Hematopoietic multipotent progenitor cell treated with erythropoietin and hydrocortisone succinate and interleukin-3 and kit ligand, for 4 days (in vitro differentiated cells): ENCODE data around the gene ITPKB.
"Not testable (repeated sequence)": the region's sequence is repeated elsewhere in the genome, so short reads cannot be mapped to it uniquely, and the experiment has no call there.

Experiments used
- DNase-seq: peaks from one replicate; pipeline ENCODE4 v3.0.0-alpha.2; 2015

Gene ITPKB

DNA sequence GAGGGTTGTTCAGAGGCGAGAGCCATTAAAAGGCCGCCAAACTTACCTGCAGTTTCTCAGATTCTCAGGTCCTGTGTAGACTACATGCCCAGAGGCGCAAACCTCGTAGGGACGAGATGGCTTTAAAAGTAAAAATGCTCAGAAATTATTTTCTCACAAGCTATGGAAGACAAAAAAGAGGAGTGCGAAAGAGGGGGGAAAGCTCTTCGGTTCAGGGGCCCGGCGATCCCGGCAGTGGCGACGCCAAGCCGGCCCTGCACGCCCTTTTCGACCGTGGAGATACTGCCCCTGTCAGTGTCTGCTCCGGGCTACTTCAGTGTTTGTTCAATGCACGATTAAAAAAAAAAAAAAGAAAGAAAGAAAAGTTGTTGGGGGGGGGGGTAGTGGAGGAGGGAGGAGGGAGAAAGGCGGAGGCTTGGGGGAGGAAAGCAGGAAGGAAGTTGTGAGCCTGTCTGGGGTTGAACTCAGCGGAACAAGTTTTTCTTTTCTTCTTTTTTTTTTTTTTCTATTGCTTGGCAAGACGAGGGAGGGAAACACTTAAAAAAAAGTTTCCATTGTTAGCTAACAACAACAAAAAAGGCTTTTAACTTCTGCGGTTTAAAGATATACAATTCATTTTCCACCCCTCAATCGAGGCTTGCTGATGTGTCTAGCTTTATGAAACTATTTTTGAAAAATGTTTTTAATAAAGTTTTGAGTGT, at the start of gene ITPKB:
TSS of gene ITPKB (minus strand) at position 288 of the 701 bp plus-strand sequence. CDS start 1,824 bp downstream, outside the sequence.
- DNase-seq = peak; percentile 95

DNA sequence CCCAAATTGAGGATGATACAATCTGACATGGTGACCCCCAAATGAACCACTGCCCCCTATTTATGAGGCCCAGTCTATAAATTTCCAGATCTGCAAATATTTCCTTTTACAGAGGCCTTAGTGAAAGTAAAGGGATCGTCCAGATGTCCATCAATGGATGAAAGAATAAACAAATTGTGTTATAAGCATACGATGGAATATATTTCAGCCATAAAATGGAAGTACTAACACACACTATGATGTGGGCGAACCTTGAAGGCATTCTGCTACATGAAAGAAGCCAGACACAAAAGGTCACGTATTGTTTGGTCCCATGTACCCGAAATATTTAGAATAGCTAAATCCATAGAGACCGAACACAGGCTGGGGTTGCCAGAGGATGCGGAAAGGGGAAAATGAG, 48.6 kb upstream of the ITPKB start:
- no peak for DNase-seq

DNA sequence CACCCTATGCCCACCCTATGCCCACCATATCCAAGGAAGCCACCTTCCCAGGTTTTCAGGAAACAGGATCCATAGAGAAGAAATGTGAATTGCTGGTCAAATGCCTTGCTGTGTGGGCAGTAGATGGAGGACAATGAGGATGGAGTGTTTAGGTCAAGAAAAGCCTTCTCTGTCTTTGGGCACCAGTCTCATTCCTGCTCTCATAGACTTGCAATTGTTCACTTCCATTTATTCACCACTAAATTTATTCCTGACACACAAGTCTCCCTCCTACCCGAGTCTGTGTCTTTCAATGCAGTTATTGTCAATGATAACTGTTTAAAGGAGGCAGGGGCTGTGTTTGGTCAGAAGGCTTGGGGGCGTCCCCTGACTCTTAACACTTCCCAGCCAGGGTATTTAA, 48.0 kb upstream of the ITPKB start:
- DNase-seq = no peak

DNA sequence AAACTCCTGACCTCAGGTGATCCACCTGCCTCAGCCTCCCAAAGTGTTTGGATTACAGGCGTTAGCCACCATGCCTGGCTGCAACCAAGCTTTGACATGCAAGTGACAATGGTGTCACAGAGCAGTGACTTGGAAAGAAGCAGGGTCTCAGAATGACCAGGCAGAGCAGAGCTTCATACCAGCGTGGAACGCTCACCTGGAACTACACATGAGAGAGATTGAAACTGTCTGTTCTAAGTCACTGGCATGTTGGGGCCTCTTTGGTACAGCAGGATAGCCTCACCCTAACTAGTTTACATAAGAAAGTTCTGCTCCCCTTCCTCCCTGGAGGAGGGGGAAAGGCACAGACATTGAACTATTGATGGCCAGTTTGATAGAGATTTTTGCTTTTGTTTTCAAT, 47.5 kb upstream of the ITPKB start:
- no peak for DNase-seq

DNA sequence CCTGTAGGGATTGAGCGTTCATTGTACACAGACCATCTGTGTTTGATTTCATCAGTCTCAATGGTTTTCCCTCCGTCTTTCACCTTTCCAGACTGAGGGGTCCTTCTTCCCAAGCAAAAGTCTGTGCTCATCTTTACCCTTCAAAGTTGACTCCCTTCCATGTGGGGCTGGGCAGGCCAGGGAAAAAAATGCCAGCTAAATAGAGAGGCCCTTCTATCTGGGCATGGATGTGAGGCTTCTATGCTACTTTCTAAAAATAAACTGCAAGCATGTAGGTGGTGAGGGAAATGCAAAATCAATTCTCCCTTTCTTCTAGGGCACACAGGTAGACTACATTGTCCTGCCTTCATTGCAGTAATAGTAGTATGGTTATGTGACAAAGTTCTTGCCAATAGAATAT, 46.7 kb upstream of the ITPKB start:
- no peak for DNase-seq

DNA sequence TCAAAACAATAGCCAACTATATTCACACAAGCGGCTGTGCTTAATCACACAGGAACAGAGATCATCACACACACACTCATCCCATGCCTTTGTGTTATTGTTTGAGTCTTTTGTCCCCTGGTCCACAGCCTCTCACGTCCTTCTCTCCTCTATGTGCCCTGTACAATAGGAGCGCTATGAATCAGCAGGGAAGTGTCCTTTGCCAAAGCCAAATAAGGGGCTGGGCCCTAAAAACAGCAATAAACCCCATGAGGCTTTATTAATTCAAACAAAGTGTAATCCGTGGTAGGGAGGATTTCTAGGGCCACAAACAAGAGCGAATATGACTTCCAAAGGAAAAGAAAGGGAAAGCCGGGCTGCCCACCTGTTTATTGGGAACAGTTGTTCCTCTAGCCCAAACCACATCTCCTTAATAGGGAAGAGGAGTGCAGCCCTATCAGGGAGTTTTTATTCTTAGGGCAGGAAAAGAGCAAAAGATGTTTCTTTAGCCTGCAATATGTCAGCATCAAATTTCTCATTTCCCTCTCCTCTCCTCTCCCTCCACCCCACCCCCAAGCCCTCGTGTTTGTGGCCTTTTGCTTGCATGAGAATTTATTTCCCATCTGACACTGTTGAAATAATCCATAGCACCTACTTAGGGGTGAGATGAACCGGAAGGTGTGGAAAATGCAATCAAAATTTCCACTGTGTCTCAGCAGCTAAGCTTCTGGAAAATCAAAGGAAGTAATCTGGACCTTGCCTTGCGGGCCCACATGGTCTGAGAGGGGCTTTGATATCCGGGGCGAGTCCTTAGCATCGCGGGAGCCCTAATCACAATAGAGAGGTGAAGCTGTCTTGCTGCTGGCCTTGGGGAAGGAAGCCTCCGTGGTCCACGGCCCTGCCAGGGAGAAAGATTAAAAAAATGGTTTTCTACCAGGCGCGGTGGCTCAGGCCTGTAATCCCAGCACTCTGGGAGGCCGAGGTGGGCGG, 45.3 kb upstream of the ITPKB start:
- DNase-seq = no peak

DNA sequence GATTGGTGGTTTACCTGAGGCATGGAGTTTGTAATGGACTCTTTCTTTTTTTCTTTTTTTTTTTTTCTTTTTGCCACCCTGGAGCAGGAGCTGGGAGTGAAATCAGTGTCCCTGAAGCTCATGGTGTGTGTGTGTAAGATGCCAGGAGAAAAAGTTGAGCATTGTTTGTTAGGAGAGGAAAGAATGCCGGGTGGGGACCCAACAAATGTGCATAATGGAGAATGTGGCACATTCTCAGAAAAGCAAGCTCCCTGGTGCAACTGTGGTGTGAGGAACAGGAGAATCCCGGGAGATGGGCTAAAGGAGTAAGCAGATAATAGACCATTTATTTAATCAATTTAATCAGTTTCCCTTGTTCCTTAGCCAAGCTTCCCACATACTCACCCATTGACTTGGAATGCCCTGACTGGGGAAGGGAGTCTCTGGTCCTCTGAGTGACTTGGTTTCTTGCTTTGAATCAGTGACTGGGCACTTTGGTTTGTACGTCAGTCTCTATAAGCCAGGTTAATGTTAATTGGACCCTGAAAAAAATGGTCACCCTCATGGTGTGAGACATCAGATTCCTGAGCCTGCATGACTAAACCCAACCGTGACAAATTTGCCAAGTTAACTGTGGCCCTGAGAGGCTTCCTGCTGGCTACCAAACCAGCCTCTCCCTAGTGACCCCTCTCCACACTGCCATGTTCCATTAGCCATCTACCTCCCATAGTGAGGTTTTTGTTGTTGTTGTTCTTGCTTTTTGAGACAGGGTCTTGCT, 43.9 kb upstream of the ITPKB start:
- no peak for DNase-seq

DNA sequence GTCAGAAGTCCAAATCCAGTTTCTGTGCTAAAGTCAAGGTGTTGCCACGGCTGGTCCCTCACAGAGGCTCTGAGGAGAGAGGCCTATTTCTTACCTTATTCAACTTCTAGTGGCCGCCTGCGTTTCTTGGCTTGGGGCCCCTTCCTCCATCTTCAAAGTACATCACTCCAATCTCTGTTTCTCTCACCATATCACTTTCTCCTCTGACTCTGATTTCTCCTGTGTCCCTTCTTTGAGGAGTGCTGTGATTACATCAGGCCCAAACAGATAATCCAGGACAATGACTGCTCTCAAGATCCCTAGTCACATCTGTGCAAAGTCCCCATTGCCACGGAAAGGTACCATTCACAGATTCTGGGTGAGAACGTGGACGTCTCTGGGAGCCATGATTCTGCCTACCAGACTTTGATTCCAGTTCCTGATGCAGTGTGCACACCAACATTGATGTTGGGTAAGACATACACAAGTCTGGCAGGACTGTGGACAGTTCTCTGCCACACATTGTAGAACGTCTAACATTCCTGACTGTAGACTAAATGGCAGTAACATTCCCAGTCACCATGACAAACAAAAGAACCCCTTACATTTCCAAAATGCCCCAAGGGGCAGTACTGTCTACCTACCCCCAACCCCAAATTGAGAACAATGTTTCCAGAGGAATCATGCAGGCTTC, 43.0 kb upstream of the ITPKB start:
- DNase-seq = no peak

DNA sequence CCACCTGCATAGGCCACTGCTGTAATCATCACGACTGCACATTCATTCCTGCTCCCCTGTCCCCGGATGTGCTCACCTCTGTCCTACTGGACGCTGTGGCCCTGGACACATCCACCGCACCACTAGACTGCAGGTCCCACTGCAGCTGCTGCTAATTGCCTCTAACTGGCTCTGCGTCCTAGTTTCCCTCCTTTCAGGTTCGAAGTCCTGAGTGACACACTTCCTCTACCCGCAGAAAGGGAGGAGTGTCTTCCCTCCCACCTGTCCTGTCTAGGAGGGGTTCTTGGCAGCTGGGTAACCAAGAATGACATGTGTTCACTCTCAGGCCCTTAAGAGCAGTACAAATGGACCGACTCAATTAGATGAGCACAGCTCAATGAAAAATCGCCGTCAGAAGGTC, 40.5 kb upstream of the ITPKB start:
- no peak for DNase-seq

DNA sequence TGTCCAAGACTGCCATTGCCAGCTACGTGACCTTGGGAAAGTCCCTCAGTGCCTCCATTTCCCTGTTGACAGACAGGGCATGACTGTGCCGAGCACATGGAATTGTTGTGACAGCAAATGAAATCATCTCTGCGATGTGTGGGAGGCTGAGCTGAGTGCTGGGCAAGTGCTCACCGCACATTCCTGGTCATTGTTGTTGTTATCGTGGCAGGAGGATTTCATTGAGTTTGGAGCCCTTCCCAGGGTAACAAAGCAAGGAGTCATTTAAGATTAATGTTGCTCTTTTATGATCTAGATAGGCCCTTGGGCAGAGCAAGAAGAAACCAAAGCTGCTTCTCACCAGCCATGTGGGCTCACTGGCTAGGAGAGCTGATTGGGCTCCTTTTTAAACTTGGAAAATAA, 39.6 kb upstream of the ITPKB start:
- DNase-seq = no peak

DNA sequence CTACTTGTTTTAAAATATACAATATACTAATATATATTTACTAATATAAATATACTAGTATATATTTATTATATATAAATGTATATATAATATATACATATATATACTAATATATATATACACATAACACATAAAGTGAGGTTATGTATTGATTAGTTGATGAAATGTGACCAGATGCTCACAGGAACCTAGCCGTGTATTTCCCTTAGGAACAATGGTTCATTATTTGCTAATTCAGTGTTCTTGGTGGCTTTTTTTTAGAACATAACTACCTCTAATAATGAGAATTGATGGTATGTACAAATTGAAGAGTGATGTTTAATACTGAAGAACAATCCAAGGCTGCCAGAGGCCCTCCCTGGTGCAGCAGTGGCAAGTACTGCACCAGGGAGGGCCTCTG, 37.9 kb upstream of the ITPKB start:
- no peak for DNase-seq

DNA sequence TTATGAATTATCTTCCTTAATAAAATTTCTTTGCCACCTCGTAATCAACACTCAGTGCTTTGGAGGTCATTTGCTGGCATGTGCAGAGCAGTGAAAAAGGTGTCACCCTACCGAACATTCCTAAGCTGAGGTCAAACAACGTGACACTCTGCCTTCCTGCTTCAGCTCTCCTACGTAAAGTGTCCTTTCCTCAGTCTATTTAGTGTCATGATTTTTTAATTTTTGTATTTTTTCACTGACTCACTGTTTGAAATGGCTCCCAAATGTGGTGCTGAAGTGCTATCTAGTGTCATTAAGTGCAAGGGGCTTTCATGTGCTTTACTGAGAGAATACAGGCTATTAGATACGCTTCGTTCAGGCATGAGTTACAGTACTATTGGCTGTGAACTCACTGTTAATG, 37.0 kb upstream of the ITPKB start:
- DNase-seq = no peak

DNA sequence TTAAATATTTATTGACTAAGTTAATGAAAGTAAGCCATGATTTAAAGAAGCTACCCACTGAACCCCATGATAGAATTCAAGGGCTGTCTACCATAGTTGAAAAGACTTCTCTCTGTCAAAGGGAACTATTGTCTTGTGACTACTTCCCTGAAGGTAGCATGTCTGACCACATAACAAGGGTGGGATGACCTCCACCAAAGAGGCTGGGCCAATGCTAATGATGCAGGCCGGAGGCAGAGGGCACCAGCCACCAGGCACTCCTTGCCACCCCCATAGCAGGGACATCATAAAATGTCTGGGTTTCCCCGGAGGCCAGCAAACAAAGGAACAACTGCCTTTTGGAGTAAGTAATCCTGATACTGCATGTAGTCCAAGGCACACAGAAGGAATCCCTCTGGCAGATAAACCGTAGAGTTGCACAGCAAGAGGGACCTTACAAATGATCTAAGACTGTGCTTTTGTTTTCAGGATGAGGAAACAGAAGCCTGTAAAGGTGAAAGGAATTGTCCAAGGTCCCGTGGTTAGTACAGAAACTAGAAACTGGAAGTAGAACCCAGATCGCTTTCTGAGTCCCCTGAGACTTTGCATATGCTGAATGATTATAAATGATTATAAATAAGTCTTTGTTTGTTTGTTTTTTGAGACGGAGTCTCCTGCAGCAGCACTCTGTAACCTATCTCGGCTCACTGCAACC, 33.5 kb upstream of the ITPKB start:
- no peak for DNase-seq

DNA sequence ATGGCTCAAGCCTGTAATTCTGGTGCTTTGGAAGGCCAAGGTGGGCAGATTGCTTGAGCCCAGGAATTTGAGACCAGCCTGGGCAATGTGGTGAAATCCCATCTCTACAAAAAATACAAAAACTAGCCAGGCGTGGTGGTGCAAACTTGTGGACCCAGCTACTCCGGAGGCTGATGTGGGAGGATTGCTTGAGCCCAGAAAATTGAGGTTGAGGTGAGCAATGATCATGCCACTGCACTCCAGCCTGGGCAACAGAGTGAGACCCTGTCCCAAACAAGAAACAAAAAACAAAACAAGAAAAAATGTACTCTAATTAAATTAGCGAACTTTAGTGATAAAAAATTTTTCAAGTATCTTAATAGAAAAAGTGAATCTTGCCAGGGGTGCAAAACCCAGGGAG, 28.1 kb upstream of the ITPKB start:
- DNase-seq = not testable (repeated sequence)

DNA sequence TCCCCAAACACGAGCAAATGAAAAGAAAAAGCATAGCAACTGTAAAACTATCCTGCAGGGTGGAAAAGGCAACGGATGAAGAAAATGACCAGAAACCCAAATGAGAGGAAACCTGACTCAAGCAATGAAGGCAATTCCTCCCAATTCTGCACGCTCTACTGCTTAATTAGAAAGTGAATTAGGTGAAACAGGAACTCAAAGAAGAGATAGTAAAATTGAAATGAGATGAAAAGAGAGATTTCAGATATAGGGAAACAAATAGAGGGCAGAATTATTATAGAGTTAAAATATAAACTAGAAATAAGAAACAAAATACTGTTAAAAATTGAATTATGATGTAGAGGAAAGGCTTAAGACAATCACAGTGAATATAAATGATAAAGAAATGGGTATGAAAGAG, 27.5 kb upstream of the ITPKB start:
- no peak for DNase-seq

DNA sequence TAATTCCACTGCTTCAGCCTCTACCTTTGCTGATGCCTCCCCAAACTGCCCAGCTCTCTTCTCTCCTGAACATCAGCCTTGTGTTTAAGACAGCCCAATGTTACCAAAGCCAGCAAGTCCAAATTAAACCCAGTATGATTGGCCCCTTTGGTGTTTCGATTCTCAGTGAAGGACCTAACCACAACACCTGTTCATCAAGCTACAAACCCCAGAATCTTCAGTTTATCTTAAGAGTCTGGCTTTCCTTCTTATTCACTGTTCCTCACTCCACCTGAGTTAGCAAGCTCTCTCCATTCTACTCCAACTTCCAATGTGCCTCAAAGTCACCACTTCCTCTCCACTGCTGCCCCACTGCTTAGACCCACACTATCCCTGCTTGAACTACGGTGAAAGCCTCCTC, 25.5 kb upstream of the ITPKB start:
- DNase-seq = no peak

DNA sequence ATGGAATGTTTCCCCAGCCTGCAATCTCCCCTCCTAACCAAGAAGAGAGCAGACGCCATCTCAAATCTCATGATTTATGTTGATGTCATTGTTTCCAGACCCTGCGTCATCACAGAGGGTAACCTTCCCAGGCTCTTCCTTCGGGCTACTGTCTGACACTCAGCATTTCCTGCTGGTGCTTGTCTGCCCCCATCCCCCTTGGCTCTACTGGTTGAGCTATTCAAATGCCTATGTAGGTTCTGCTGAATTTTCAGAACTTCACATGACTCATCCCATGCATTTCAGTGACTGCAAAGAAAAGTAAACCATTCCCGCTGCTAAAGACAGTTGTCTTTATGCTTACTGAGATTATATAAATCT, 24.8 kb upstream of the ITPKB start:
- DNase-seq = no peak

DNA sequence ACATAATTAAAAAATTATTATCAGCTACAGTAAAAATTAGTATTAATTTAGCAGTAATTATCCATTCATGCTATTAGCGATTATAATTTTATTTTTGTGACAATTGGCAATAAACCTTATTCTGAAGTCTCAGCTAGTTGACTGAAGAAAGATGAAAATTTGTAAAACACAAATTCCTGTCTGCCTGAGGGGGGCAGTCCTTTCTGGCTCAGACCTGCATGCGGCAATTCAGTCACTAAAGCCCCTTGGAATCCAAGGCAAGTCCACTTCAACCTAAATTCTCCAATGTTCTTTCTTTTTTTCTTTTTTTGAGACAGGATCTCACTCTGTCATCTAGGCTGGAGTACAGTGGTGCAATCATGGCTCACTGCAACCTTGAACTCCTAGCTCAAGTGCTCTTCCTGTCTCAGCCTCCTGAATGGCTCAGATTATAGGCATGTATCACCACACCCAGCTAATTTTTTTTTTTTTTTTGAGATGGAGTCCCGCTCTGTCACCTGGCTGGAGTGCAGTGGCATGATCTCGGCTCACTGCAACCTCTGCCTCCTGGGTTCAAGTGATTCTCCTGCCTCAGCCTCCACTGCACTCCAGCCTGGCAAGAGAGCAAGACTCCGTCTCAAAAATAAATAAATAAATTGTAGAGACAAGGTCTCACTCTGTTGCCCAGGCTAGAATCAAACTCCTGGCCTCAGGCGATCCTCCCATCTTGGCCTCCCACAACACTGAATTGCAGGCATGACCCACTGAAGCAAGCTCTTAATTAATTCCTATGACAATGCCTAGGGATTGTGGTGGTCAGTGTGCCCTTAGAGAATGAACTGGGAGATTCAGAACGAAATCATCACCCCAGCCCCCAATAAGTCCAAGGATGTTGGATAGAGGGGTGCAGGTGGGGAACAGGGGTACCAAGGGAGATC, 24.2 kb upstream of the ITPKB start:
- DNase-seq = no peak

DNA sequence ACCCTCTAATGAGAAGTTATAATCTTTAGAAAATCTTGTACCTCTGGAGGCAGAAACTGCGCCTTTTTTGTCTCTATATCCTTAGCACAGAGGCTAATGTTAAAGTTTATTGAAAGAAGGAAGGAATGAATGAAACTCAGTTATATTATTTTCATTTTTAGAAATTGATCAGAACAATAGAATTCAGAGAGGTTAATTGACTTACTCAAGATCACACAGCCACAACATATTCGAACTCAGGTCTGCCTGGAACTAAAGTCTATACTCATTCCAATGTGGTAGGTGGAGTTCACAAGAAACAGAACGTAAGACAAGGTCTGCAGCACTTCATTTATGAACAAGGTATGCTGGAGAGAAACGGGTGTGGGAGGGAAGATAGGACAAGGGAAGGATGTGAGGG, 23.0 kb upstream of the ITPKB start:
- DNase-seq = no peak

DNA sequence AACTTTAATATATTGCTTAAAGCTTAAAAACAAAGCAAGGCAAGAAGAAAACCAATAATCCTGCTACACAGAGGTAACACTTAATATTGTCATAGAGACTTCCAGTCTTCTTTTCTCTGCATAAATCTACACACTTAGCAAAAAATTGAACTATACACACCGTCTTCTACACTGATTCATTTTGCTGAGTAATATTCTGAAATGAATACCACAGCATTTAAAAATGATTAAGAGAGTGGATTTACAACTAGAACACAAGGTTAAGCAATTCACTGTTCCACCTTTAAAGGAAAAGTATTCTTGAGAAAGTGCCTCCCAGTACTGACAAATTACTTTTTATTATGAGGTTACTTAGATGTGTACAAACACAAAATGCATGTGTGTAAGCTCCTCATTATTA, 22.2 kb upstream of the ITPKB start:
- no peak for DNase-seq
